ENCODE data around the gene TMA7B.

DNA sequence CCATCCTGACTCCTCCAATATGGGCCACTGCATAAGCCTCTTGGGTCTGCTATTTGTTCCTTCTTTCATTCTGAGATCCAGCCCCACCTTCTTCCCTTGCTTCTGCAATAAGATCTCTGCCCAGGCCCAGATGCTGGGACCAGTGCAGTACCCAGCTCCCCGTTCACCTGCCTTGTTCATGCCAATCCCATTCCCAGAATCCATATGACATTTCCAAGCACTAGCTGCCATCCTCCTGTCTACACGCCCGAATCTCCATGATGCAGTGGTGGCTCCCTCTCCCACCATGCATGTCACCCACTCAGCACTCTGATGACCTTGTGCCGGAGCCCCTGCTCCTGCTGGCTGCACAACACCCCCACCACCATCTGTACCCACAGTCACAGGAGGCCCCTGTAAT is 23.1 kb downstream of the TMA7B start:
- no peak for TF ChIP-seq POLR2A (IDR thresholded peaks at IDR 0.05; ENCODE audit: low read depth, low read length)
- TF ChIP-seq CTCF (conservative IDR thresholded peaks at IDR 0.05; ENCODE audit: low read depth, low read length), result no peak
